Stimulated activated CD8-positive, alpha-beta memory T cell treated with anti-CD3 and anti-CD28 coated beads, Interleukin-7, amount 100 ng/mL, for 1 hour (primary cell): ENCODE data around the gene PLEKHS1.
"Not testable (repeated sequence)": the region's sequence is repeated elsewhere in the genome, so short reads cannot be mapped to it uniquely, and the experiment has no call there.

ENCODE experiments used
- DNase-seq, 2 donors: peaks; one replicate each; pipeline ENCODE4 v3.0.0-alpha.2; 2020; ENCODE audit warnings: low read depth in 2 of 2

Gene PLEKHS1

GRCh38 chr10:113740850-113741249 lies 10.6 kb upstream of the PLEKHS1 start:
- DNase-seq = no peak

- DNase-seq = no peak
Measured at GRCh38 chr10:113742466-113742865, 9.0 kb upstream of the PLEKHS1 start.

- no peak for DNase-seq
Measured at GRCh38 chr10:113743594-113743993, 7.9 kb upstream of the PLEKHS1 start.

GRCh38 chr10:113745374-113745773 lies 6.1 kb upstream of the PLEKHS1 start:
- no peak for DNase-seq

GRCh38 chr10:113746217-113746957 lies 5.1 kb upstream of the PLEKHS1 start:
- DNase-seq = no peak

GRCh38 chr10:113752553-113752952 lies 1.1 kb downstream of the PLEKHS1 start:
- DNase-seq = no peak

GRCh38 chr10:113753020-113753692 lies 1.7 kb downstream of the PLEKHS1 start:
- no peak for DNase-seq

GRCh38 chr10:113754125-113754524 lies 2.6 kb downstream of the PLEKHS1 start:
- DNase-seq = no peak

- DNase-seq = no peak
Measured at GRCh38 chr10:113754768-113755167, 3.3 kb downstream of the PLEKHS1 start.

- no peak for DNase-seq
Measured at GRCh38 chr10:113756940-113757543, 5.6 kb downstream of the PLEKHS1 start.

GRCh38 chr10:113762083-113762482 lies 10.6 kb downstream of the PLEKHS1 start:
- DNase-seq = no peak

- DNase-seq = no peak
Measured at GRCh38 chr10:113764582-113764981, 13.1 kb downstream of the PLEKHS1 start.

- no peak for DNase-seq
Measured at GRCh38 chr10:113765910-113766309, 14.4 kb downstream of the PLEKHS1 start.

GRCh38 chr10:113767222-113767621 lies 15.7 kb downstream of the PLEKHS1 start:
- DNase-seq = no peak

GRCh38 chr10:113770346-113770745 lies 18.9 kb downstream of the PLEKHS1 start:
- no peak for DNase-seq

- DNase-seq = not testable (repeated sequence)
Measured at GRCh38 chr10:113771131-113771530, 19.6 kb downstream of the PLEKHS1 start.

- DNase-seq = no peak
Measured at GRCh38 chr10:113775686-113776294, 24.3 kb downstream of the PLEKHS1 start.

GRCh38 chr10:113776553-113776952 lies 25.1 kb downstream of the PLEKHS1 start:
- DNase-seq = no peak

- DNase-seq = no peak
Measured at GRCh38 chr10:113780681-113781250, 29.3 kb downstream of the PLEKHS1 start.

GRCh38 chr10:113782367-113782766 lies 30.9 kb downstream of the PLEKHS1 start:
- no peak for DNase-seq

GRCh38 chr10:113782986-113783704 lies 31.7 kb downstream of the PLEKHS1 start:
- no peak for DNase-seq
